Glomerular endothelial cell (primary cell): Measurements from ENCODE around the gene CCDC144A. TPM values are rescaled to one million over a fixed set of nuclear protein-coding genes. Genes with fewer than 3 reads are reported as not detected.
"Not testable (repeated sequence)": the region's sequence is repeated elsewhere in the genome, so short reads cannot be mapped to it uniquely, and the experiment has no call there.

Experiments used
- DNase-seq: peaks from one replicate; pipeline ENCODE4 v3.0.0-alpha.2; 2011; ENCODE audit warnings: low read depth, low spot score; ENCODE audit errors: extremely low read depth
- total RNA-seq: library from RNA; depleted of rRNA; stranded (reverse); fragments of >200 nt; gene quantifications from 2 replicates; pipeline ENCODE4 v1.2.3, GENCODE V29; 2015

The CCDC144A gene
- total RNA-seq, 1 donor from 2014 or later: 3.0 TPM

DNA sequence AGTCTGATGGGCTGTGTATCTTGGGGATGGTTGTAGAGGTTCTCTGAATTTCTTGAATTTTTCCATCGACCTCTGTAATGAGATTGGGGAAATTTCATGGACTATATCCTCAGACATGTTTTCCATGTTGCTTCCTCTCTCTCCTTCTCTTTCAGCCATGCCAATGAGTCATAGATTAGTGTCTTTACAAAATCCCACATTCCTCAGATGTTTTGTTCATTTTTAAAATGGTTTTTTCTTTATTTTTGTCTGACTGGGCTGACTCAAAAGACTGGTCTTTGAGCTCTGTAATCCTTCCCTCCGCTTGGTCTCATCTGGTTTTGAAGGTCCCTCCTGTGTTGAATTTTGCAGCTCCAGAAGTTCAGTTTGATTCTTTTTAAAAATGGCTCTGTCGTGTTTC is 60.5 kb downstream of the CCDC144A start:
- not testable (repeated sequence) for DNase-seq

GRCh38 chr17:16751224-16751923 is 61.3 kb downstream of the CCDC144A start:
- DNase-seq: not testable (repeated sequence)

- DNase-seq: not testable (repeated sequence)
Observed at GRCh38 chr17:16751924-16752287, 61.9 kb downstream of the CCDC144A start.

GRCh38 chr17:16757520-16757919 is 67.5 kb downstream of the CCDC144A start:
- not testable (repeated sequence) for DNase-seq

DNA sequence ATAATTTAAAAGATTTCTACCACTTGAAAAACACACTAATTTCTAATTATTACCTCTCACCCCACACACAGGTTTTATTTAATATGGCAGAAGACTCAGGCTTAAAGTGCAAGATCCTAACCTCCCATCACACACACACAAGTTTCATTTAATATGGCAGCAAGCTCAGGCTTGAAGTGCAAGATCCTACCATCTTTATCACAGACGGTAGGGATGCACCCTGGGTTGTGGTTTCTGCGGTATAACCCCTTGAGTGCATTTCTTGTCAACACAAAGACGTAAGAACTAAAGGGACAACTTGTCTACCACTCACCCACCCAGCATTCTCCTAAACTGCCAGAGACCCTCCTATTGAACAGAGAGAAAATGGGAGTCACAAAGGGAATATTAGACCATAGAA is 68.1 kb downstream of the CCDC144A start:
- DNase-seq: not testable (repeated sequence)

DNA sequence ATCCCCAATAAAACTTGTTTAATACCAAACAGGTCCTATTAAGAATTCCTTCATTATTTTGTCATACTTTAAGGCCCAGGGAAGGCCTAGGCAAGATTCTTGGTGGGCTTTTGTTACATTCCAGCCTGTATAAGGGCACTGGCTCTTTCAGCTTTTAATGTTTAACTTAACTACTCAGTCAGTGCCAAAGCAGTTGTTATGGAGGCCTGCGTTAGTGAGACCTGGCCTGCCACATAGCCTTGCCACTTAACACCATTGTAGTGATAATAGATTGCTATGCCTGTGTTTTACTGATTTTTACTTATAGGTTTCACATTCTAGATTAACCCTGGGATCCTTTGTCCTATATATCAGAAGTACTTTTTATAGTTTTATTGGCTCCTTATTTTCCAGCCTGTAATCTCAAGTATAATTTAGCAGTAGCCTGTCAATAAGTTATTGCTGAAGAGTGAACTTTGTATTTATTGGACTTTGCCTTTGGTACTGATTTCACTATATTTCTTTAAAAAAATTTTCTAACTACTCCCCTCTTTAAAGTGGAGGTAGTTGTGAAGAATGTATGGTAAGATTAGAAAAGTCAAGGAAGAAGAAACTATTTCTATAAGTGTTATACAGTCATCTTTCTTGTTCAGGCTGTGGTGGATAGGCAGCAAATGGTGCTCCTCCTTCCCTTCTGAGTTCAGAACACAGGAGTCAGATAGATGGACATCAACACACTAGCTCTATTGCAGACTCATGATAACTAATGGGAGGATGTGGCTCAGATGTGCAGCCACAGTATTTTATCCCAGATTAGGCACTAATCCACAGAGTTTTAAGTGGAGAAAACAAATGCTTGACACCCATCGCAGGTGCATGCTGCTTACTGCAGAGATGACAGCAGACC is 78.5 kb downstream of the CCDC144A start:
- DNase-seq: not testable (repeated sequence)

- DNase-seq: not testable (repeated sequence)
Observed at GRCh38 chr17:16772394-16773145, 82.5 kb downstream of the CCDC144A start.

GRCh38 chr17:16773146-16773522 is 83.1 kb downstream of the CCDC144A start:
- not testable (repeated sequence) for DNase-seq

DNA sequence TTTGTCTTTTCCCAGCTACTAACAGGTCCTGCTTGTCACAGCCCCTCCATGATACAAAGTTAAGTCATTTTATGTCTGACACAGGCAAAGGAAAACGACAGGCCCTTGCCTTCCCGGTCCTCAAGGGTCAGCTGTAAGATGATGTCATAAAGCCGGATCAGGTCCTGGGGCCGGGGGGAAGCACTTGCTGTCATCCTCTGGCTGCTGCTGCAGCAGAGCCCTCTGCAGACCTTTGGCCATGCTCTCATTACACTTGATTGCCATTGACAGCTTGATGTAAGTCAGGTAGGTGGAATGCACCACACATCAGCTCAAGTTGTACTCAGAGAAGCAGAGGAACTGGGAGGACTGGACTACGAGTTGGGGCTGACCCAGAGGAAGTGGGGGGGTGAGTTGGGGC is 97.8 kb downstream of the CCDC144A start:
- DNase-seq: not testable (repeated sequence)

- DNase-seq: not testable (repeated sequence)
Observed at GRCh38 chr17:16788889-16789536, 99.0 kb downstream of the CCDC144A start.

DNA sequence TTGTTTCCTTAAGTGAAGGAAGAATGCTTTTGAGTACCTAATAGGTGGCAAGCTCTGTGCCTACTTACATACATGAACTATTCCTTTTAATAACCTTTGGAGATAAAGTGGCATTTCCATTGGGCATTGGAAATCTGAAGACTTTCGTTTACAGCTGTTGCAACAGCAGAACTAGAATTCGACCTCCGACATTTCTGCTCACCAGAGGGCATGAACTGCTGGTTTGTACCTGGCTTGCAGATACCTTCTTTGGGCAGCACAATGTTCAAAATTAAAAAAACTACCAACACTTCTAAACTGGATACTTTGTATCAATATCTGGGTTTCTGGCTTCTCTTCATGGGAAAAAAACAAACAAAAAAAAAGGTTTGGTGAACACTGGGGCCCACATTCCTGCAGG is 99.6 kb downstream of the CCDC144A start:
- not testable (repeated sequence) for DNase-seq

GRCh38 chr17:16790313-16790871 is 100.4 kb downstream of the CCDC144A start:
- not testable (repeated sequence) for DNase-seq

- DNase-seq: not testable (repeated sequence)
Observed at GRCh38 chr17:16794215-16794614, 104.2 kb downstream of the CCDC144A start.

DNA sequence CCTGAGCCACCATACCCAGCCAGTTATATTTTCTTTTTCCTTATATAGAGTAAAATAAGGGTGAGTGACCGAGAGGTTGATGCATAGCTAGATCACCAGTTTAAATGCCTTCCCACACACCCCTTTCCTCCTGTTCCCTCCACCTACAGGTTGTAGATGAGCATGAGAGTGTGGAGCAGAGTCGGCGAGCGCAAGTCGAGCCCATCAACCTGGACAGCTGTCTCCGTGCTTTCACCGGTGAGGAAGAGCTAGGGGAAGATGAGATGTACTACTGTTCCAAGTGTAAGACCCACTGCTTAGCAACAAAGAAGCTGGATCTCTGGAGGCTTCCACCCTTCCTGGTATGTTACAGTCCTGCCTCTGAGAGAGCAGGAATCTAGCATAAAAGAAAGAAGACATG is 105.9 kb downstream of the CCDC144A start:
- not testable (repeated sequence) for DNase-seq

- DNase-seq: not testable (repeated sequence)
Observed at GRCh38 chr17:16804851-16805250, 114.8 kb downstream of the CCDC144A start.

DNA sequence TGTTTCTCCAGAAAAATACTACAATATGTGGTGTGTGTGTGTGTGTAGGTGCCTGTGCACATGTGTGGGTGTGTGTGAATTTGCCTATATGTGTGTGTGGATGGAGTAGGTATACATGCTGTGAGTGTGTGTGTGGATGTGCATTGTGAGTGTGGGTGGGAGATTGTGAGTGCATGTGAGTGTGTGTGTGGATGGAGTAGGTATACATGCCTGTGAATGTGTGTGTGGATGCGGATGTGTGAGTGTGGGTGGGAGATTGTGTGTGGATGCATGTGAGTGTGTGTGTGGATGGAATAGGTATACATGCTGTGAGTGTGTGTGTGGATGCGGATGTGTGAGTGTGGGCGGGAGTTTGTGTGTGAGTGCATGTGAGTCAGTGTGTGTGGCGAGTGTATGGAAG is 116.6 kb downstream of the CCDC144A start:
- not testable (repeated sequence) for DNase-seq

DNA sequence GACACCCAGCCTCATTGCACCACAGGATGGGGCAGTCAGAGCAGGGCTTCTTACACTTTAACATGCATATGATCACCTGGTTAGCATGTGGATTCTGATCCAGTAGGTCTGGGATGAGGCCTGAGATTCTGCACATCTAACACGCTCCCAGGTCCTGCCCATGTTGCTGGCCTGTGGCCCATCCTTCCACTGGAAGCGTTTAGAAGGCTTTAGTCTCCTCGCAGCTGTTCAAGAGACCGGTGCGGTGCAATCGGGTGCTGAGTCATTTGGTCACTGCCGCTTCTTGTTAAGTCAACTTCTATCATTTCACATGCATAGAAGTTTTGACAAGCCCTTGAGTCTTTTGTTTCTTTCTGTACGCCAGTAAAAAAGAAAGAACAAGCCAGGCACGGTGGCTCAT is 117.6 kb downstream of the CCDC144A start:
- DNase-seq: not testable (repeated sequence)

DNA sequence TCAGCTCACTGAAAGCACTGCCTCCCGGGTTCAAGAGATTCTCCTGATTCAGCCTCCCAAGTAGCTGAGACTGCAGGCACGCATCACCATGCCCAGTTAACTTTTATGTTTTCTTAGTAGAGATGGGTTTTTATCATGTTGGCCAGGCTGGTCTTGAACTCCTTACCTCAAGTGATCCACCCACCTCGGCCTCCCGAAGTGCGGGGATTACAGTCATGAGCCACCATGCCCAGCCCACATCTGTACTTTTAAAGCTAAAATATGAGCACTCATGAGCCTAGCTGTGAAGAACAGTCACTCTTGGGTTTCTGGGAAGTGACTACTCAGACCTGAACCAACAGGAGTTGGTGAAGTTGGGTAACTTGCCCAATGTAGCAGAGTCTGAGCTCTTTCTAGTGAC is 120.2 kb downstream of the CCDC144A start:
- not testable (repeated sequence) for DNase-seq

DNA sequence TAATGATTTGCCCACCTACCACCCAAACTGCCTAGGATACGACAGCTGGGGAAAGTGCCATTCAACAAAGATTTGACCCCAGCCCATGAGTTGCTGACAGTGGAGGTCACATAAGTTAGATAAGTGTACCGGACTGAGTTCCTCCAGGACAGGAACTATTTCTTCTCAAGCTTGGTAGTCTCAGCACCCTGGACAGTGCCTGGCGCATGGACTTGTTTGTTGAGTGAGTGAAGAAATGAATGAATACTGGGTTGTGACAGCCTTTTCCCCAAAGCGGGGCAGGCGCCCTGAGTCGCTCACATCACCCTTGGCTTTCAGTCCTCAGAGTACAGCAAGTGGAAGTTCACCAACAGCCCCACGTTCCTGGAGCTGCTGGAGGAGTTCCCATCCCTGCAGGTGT is 122.1 kb downstream of the CCDC144A start:
- DNase-seq: peak; percentile 7

GRCh38 chr17:16814439-16814838 is 124.4 kb downstream of the CCDC144A start:
- no peak for DNase-seq
